Neural progenitor cell (in vitro differentiated cells): Measurements from ENCODE around the gene EFCAB8.

ENCODE experiments used
- EZH2 ChIP-seq: fragments of 200-600 bp; sonication (generic); IDR thresholded peaks from 2 replicates; pipeline ENCODE4 v1.6.1; 2017; ENCODE audit warnings: antibody characterized with exemption, mild to moderate bottlenecking, moderate library complexity
- TF ChIP-seq, protein P1 (sequence below): fragments of 200-600 bp; sonication (generic); IDR thresholded peaks from 2 replicates; pipeline ENCODE4 v1.5.1; 2017; ENCODE audit warnings: antibody characterized with exemption, mild to moderate bottlenecking

GRCh38 chr20:32971703-32972161 lies 113.0 kb downstream of the EFCAB8 start:
- TF ChIP-seq, protein P1, sequence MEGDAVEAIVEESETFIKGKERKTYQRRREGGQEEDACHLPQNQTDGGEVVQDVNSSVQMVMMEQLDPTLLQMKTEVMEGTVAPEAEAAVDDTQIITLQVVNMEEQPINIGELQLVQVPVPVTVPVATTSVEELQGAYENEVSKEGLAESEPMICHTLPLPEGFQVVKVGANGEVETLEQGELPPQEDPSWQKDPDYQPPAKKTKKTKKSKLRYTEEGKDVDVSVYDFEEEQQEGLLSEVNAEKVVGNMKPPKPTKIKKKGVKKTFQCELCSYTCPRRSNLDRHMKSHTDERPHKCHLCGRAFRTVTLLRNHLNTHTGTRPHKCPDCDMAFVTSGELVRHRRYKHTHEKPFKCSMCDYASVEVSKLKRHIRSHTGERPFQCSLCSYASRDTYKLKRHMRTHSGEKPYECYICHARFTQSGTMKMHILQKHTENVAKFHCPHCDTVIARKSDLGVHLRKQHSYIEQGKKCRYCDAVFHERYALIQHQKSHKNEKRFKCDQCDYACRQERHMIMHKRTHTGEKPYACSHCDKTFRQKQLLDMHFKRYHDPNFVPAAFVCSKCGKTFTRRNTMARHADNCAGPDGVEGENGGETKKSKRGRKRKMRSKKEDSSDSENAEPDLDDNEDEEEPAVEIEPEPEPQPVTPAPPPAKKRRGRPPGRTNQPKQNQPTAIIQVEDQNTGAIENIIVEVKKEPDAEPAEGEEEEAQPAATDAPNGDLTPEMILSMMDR, result no peak
- TF ChIP-seq EZH2, result no peak
